ENCODE data around the gene SFXN4.
"Not testable (repeated sequence)": the region's sequence is repeated elsewhere in the genome, so short reads cannot be mapped to it uniquely, and the experiment has no call there.

The SFXN4 gene

GRCh38 chr10:119104654-119105015, 60.9 kb downstream of the SFXN4 start:
- DNase-seq, result peak; percentile 10

- peak; percentile 76 for DNase-seq
Observed at GRCh38 chr10:119103903-119104653, 61.4 kb downstream of the SFXN4 start, which contains the start of gene DENND10. DENND10 (plus strand) TSS chr10:119104113; CDS start chr10:119104143, 30 bp downstream.

GRCh38 chr10:119103241-119103902, 62.1 kb downstream of the SFXN4 start:
- no peak for DNase-seq

GRCh38 chr10:119101366-119102098, 64.0 kb downstream of the SFXN4 start:
- no peak for DNase-seq

- DNase-seq, result no peak
Observed at GRCh38 chr10:119100434-119101238, 64.9 kb downstream of the SFXN4 start.

GRCh38 chr10:119098576-119098975, 66.9 kb downstream of the SFXN4 start:
- no peak for DNase-seq

- not testable (repeated sequence) for DNase-seq
Observed at GRCh38 chr10:119096641-119097415, 68.7 kb downstream of the SFXN4 start.

- DNase-seq, result no peak
Observed at GRCh38 chr10:119095640-119096039, 69.9 kb downstream of the SFXN4 start.

GRCh38 chr10:119090968-119091367, 74.5 kb downstream of the SFXN4 start:
- DNase-seq, result peak; percentile 68

Measured in fibroblast of skin of right quadriceps (primary cell).